GM18861 (cell line): Measurements from ENCODE around the gene COL5A1.

Experiments used
- ATAC-seq: cut with Tn5 transposase; IDR thresholded peaks from one replicate; pipeline ENCODE4 v1.9.1; 2021; ENCODE audit not compliant: unreplicated experiment

The COL5A1 gene

DNA sequence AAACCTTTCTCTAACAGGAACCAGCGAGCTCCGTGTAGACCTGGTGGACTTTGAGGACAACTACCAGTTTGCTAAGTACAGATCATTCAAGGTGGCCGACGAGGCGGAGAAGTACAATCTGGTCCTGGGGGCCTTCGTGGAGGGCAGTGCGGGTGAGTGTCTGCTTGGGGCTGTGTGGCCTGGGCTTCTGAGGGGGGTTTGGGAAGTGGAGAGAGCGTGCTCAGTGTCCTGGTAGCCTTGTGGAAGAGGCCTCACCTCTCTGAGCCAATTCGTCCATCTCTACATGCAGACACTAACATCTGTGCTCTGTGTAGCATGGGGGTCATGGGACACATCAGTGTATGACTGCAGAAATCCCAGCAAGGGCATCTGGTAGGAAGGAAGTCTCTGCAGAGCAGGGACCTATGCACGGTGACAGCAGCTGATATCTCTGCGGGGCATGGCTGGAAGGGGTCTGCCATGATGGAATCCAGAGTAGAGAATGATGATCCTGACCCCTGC is 244.9 kb downstream of the COL5A1 start:
- no peak for ATAC-seq

DNA sequence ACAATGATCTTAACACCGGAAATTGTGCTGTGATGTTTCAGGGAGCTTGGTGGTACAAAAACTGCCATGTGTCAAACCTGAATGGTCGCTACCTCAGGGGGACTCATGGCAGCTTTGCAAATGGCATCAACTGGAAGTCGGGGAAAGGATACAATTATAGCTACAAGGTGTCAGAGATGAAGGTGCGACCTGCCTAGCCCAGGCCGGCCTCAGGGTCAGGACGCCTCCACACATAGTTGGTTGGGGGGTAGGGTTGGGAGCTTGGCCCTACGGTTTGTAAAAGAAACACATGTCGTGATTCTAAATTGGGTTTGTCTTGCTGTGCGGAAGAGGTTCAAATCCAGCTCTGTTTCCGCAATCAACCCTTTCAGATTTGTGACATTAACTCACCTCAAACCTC is 245.6 kb downstream of the COL5A1 start:
- no peak for ATAC-seq

DNA sequence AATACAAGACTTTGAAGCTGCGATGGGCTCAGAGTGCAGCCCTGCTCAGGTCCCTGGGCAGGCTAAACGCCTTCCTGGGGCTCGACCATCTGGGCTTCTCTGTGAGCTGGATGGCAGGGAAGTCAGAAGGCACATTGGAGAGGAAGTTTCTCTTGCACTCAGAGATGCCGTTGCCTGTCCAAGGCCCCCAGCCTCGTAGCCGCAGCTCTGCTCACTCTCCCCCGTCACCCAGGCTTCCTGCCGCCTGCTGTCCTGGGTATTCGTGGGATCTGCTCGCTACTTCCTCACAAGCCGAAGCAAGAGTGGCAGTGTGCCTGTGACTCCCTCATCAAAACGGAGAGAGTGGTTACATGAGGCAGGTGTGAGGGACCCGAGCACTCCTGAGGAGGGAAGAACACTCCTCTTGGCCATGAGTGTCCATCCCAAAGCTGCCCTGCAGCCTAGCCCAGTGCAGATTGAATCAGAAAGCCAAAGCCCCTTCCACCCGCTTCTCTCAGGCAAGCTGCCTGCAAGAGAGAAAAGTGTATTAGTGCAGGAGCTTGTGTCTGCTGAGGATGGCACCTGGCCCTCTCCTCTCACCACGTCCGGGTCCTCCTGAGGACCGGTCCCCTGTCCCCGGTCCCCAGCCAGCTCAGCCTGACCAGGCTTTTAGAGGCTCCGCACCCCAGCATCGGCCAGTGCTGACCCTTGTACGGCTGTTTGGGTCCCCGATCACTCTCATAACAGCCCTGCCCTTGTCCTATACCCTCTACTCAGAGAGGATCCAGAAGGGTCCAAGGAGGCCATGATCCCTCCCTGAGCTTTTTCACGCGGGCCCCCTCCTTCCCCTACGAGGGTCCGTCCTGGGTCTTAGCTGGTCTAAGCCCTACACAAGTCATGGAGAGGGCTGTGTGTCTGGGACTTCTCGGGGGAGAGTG is 246.3 kb downstream of the COL5A1 start:
- no peak for ATAC-seq

DNA sequence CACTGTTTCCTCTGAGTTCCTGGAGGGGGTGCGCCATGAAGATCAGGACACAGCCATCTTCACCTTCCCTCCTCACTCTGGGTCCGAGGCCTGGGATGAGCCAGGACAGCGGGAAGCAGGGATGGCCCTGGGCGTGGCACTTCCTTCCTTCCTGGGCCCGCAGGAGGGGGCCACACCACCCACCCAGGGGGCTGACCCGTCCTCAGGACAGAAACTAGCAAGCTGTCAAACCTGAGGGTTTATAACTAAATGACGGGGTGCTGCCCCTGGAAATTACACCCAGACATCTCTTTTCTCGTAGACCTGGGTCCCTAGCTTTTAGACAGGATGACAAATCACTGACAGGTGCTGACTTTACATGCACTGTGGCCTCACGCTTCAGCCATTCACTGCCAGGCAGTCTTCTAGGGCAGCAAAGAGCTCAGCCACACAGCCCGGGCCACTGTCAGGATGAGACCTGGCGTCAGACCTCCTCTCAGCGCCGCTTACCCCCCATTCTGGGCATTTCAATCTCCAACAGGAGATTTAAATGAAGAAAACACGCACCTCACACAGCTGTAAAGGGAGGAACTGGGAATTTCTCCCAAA is 247.1 kb downstream of the COL5A1 start:
- ATAC-seq: no peak

DNA sequence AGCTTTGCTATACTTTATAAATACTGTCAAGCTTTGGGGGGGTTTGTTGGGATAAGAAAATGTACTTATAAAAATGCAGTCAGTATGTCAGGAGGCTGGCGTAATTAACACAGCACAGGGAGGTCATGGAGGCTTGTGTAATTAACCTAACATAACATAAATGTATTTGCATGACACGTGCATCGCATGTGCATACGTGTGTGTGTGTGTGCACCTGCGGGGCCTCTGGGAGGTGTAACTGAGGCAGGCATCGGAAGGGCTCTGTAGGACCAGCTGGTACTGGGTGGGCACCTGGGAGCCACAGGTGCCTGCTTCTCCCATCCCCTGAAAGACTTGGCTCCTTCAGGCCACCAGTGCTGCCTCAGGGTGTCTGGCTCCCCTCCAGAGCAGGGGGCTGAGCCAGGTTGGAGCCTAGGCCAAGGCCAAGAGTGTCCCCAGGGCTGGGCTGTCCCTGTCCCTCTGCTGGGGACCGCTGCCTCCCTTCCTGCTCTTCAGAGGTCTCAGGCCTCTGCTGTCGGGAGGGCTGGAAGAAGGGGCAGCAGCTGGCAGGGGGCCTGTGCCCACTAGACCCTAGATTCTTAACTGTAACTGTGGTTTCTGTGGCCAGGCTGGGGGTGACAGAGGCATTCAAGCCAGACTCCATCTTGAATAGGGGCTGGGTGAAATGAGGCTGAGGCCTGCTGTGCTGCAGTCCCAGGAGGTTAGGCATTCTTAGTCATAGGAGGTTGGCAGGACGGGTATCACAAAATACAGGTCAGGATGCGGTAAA is 248.0 kb downstream of the COL5A1 start:
- ATAC-seq: no peak

DNA sequence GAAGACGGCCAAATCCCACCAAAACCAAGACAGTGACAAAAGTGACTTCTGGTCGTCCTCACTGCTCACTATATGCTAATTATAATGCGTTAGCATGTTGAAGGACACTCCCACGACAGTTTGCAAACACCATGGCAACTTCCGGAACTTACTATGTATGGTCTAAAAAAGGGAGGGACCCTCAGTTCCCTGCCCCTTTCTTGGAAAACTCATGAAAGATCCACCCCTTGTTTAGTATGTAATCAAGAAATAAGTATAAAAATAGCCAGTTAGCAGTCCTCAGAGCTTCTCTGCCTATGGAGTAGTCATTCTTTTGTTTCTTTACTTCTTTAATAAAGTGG is 248.5 kb downstream of the COL5A1 start:
- no peak for ATAC-seq

DNA sequence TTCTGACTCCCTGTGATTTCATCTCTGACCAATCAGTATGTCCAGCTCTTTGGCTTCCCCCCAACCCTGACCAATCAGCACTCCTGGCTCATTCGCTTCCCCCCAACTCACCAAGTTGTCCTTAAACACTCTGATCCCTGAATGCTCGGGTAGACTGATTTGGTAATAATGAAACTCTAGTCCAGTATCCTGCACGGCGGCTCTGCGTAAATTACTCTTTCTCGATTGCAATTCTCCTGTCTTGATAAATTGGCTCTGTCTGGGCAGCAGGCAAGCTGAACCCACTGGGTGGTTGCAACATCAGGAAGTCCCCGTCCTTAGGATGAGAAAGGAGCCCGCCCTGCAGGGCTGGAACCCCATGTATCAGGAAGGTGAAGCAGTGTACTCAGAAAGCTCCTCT is 249.4 kb downstream of the COL5A1 start:
- ATAC-seq: no peak

DNA sequence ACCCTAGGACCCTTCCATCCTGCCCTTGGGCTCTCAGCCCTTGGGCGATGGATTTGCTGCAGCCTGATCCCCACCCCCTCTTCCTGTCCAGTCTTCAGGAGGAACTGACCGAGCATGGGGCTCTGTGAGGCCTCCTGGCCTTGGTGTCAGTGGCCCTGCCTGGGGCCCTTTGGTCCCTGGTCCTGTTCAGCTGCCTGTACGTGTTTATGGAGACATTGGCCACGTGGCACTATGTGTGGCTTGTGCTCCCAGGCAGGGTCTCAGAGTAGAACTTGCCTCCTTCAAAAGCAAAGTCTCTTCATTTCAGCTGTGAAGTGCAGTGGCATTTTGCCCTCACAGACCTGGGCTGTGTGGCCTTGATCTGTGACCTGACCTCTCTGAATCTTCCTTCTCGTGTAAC is 250.1 kb downstream of the COL5A1 start:
- no peak for ATAC-seq

DNA sequence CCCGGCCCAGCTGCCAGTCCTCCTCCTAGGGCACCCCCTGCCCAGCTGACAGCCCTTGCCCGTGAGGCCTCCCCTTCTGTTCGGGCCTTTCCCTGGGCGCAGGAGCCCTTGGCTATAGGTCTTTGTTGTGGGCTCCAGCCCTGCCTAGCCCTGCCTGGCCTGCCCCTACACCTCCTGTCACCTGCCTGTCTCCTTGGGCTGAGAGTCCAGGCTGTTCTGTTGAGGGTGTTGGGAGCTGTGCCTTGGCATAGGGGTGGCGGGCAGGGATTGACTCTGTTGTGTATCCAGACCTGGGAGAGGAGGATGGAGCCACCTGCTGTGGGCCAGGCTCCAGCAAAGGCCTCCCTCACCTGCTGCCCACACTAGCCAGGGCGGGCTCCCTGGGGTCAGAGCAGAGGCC is 250.6 kb downstream of the COL5A1 start:
- ATAC-seq: no peak

DNA sequence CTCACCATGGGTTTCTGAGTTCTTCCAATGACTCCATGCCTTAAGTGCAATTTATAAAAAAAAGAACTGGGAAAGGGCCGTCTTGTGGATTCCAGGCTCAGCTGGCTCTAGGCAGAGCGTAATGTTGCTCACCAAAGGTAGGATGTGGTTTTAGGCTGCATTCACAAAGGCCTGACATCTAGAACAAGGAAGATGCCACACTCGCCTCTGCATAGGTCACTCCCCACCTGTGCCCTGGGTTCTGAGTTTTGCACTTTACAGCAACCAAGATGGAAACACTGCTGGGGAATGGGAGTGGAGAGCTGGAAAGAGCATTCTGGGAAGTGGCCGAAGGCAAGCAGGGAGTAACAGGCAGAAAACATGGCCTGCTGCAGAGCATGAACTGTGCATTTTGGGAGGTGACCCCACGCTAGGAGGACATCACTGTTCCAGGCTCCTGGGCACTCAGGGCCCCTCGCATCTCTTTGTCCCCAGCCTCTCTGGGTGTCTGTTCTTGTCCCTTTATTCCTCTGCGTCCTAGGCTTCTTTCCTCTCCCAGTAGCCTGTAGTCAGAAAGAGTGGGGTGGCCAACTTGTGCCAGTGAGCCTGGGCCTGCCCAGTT is 251.3 kb downstream of the COL5A1 start:
- ATAC-seq: no peak
